ENCODE measurements around the gene ANKRD6. TPM values are rescaled to one million over a fixed set of nuclear protein-coding genes. Genes with fewer than 3 reads are reported as not detected.

ANKRD6 gene
- total and polyA plus RNA-seq, 2 donors (not counting 1 experiment from before 2014, with no cell fraction given): 3.8 to 10.5 TPM

- H3K4me3 ChIP-seq (ENCODE audit: control extremely low read depth in 1 of 5, extremely low read depth in 1 of 5, insufficient read depth in 1 of 5, low read depth in 2 of 5, low read length in 4 of 5): peak overlapping the region; percentile 27 to 81 (median 66)
- Mint-ChIP-seq H3K9me3 (ENCODE audit: insufficient read depth) (no peaks in the 10 kb centered on the region), H3K4me1 (peaks cover 19% of the 10 kb centered on the region), H3K4me3 (peak overlapping the region; percentile 88), H3K27me3 (peaks cover 25% of the 10 kb centered on the region), H3K27ac (peak overlapping the region; percentile 35)
- WGBS (ENCODE audit: insufficient coverage): 0% methylated on average over 4 of the region's 4 CpGs
- H3K27ac ChIP-seq (ENCODE audit: low read length in 2 of 2): no peak overlapping the region
- H3K9ac ChIP-seq (ENCODE audit: low read length): peak overlapping the region; percentile 78
- DNase-seq: peak; percentile 48
- ChIA-PET CTCF (interaction anchor here (5.4 kb wide), 1 partner anchor 39 kb away, joined by 30 read pairs; no protein-coding TSS in a partner anchor), POLR2A (no interaction called here)
- no peak for TF ChIP-seq EZH2 (IDR thresholded peaks at IDR 0.05; ENCODE audit: borderline replicate concordance, insufficient read depth, low read depth, low read length, poor library complexity, severe bottlenecking)
- TF ChIP-seq CTCF (IDR thresholded peaks at IDR 0.05): no peak
- H3K36me3 ChIP-seq (replicated peaks in 1 of 2; ENCODE audit: control extremely low read depth in 1 of 2, control insufficient read depth in 1 of 2, extremely low read depth in 1 of 2, insufficient read depth in 2 of 2, low read length in 1 of 2): no peaks in the 10 kb centered on the region
- peak overlapping the region; percentile 97 for H3K4me2 ChIP-seq (replicated peaks; ENCODE audit: low read depth, low read length, poor library complexity, severe bottlenecking)
- H3K27me3 ChIP-seq (replicated peaks in 1 of 4; ENCODE audit: control extremely low read depth in 1 of 4, control insufficient read depth in 3 of 4, insufficient read depth in 4 of 4, low read length in 3 of 4): peaks cover 0 to 34% (median 17%) of the 10 kb centered on the region in 4 experiments
- no peaks in the 10 kb centered on the region for H3K79me2 ChIP-seq (ENCODE audit: control insufficient read depth, insufficient read depth, low read length)
- peaks cover 16 to 19% of the 10 kb centered on the region in 2 donors for H3K4me1 ChIP-seq (ENCODE audit: control insufficient read depth in 2 of 2, insufficient read depth in 2 of 2, low read length in 2 of 2)
- peak overlapping the region; percentile 87 for H2AFZ ChIP-seq (ENCODE audit: insufficient read depth, low read depth, low read length, poor library complexity, severe bottlenecking)
- no peaks in the 10 kb centered on the region for H3K9me3 ChIP-seq (ENCODE audit: control extremely low read depth in 1 of 3, control insufficient read depth in 2 of 3, insufficient read depth in 1 of 3, low read length in 2 of 3)
- H4K20me1 ChIP-seq (ENCODE audit: control insufficient read depth, insufficient read depth, low read length, poor library complexity, severe bottlenecking): no peaks in the 10 kb centered on the region
- ATAC-seq (ENCODE audit: low read depth): no peak
- intact Hi-C loops (cut with micrococcal nuclease): loop anchor here (2.0 to 5.0 kb wide), 2 partner anchors 38 to 58 kb away; partner anchors contain the start of gene UBE2J1
Observed at GRCh38 chr6:89410788-89411144, 22.2 kb upstream of the ANKRD6 start.

Measured in B cell (primary cell).